Right lobe of liver (tissue), 6 donors: ENCODE results near the gene JAG1. TPM values are rescaled to one million over a fixed set of nuclear protein-coding genes. Genes with fewer than 3 reads are reported as not detected.

ENCODE experiments used
- ATAC-seq, 4 donors: fragments of 200-7000 bp; cut with Tn5 transposase; one replicate each; pipeline ENCODE4 v1.9.1; 2020; ENCODE audit warnings: mild to moderate bottlenecking in 4 of 4, moderate library complexity in 4 of 4
- DNase-seq, 3 donors: peaks; one replicate each; pipeline ENCODE4 v3.0.0-alpha.2; 2020
- H3K27ac ChIP-seq, 3 donors: fragments of 200-600 bp; one replicate each; pipeline ENCODE4 v1.8.0; 2022
- H3K27me3 ChIP-seq, 2 donors: fragments of 200-600 bp; one replicate each; pipeline ENCODE4 v1.8.0; 2022
- H3K36me3 ChIP-seq, 4 donors: fragments of 200-600 bp; sonication (generic) in 1 of 4; one replicate each; pipeline versions ENCODE4 v1.5.1 to v1.8.0; 2017 to 2022; ENCODE audit warnings: control low read depth in 1 of 4
- H3K4me1 ChIP-seq, 4 donors: fragments of 200-600 bp; sonication (generic) in 1 of 4; one replicate each; pipeline versions ENCODE4 v1.5.1 to v1.8.0; 2017 to 2022; ENCODE audit warnings: control low read depth in 1 of 4
- H3K4me3 ChIP-seq, 3 donors: fragments of 200-600 bp; one replicate each; pipeline ENCODE4 v1.8.0; 2022
- H3K9me3 ChIP-seq, 4 donors: fragments of 200-600 bp; sonication (generic) in 1 of 4; one replicate each; pipeline versions ENCODE4 v1.5.1 to v1.8.0; 2017 to 2022; ENCODE audit warnings: control low read depth in 1 of 4
- POLR2A ChIP-seq: fragments of 450-650 bp; IDR thresholded peaks from one replicate; pipeline ENCODE4 v1.6.1; 2017; ENCODE audit warnings: antibody characterized with exemption, mild to moderate bottlenecking
- WGBS: methylation state at CpG from one replicate; pipeline ENCODE4 v1.1.6; 2018; ENCODE audit warnings: low coverage, low lambda C conversion rate; ENCODE audit not compliant: insufficient coverage; ENCODE audit errors: missing lambda C conversion rate; 5-methylcytosine and 5-hydroxymethylcytosine counted together
- intact Hi-C, 2 donors: fragments of 100-400 bp; cut with DNase I; formaldehyde crosslinking; loops; one replicate each; pipeline versions ENCODE4 v1.11.2 to v1.14.1; 2022
- total RNA-seq, 6 experiments: library from RNA; depleted of rRNA in 2 of 6; stranded (reverse); fragments of >200 nt in 2 of 6; fragmentation: NEBNext Ultra II Directional in 3 of 6; extraction: Animal tissue kit (Norgen Biotek cat#: 25700) in 3 of 6; gene quantifications; one replicate each; pipeline versions ENCODE4 v1.1.0 to v1.2.4, GENCODE V29; 2016 to 2023
- TF ChIP-seq, protein P1 (sequence below), 4 donors: fragments of 200-600 bp in 3 of 4; fragments of 450-650 bp in 1 of 4; IDR thresholded peaks; one replicate each; pipeline versions ENCODE4 v1.5.1 to v1.8.0; 2016 to 2022; ENCODE audit warnings: antibody characterized with exemption in 4 of 4, mild to moderate bottlenecking in 2 of 4
- donor health status: DM: no; HTN: yes; CAD: no.
- donor health status: DM: no; HTN: no; CAD: no.
- donor health status: DM: no; HTN: no; CAD: no.
- donor health status: DM: no; HTN: yes; CAD: no.
- donor health status: DM: no; HTN: yes; CAD: no.

JAG1 gene
- total RNA-seq, 6 experiments from 2014 or later, result 3.1 to 8.5 (median 6.7) TPM

DNA sequence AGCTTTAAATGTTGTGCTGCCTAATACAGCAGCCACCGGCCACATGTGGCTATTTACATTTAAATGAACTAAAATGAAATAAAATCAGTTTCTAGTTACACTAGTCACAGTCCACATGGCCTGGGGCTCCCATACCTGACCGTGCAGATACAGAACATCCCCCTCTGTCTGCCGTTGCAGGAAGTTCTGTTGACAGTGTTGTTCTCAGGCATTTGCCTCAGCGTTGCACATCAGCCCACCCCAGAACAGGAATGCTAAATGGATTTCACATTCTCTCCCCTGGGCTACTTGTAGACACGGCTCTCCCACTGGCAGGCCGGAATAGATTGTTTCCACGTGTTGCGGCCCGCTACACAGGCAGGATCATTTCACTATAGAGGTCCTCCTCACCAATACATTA lies 26.3 kb downstream of the JAG1 start:
- intact Hi-C loops, result no loop called here
- no peak overlapping the region for H3K27ac ChIP-seq
- H3K36me3 ChIP-seq, result peaks cover 0 to 25% (median 18%) of the 10 kb centered on the region in 4 donors

DNA sequence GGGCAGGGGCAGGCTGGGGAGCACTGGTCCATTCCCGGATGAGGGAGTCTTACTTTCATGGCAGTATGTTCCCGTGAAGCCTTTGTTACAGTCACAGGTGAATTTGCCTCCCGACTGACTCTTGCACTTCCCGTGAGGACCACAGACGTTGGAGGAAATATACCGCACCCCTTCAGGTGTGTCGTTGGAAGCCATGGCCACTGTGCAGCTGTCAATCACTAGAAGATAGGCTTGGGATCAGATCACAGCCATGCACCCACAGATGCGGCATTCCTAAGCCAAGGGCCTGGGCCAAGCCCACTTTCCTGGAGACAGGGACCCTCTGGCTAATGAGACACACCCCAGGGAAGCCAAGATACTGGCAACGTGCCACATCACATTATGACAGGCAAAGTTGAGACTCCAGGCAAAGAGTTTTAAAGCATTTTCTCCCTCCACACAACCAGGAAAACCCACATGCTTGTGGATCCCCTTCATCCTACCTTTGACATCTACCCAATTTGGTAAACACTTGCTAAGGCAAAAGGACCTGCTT lies 26.8 kb downstream of the JAG1 start:
- no peak for DNase-seq
- WGBS, result 80% methylated on average over 1 of the region's 9 CpGs
- intact Hi-C loops, result no loop called here
- Histone ChIP-seq H3K4me1 (no peaks in the 10 kb centered on the region), H3K36me3 (peaks cover 0 to 27% (median 18%) of the 10 kb centered on the region in 4 donors), H3K9me3 (no peaks in the 10 kb centered on the region), H3K27me3 (no peaks in the 10 kb centered on the region), H3K4me3 (no peak overlapping the region), H3K27ac (no peak overlapping the region)
- ATAC-seq, result no peak
- TF ChIP-seq, protein P1, sequence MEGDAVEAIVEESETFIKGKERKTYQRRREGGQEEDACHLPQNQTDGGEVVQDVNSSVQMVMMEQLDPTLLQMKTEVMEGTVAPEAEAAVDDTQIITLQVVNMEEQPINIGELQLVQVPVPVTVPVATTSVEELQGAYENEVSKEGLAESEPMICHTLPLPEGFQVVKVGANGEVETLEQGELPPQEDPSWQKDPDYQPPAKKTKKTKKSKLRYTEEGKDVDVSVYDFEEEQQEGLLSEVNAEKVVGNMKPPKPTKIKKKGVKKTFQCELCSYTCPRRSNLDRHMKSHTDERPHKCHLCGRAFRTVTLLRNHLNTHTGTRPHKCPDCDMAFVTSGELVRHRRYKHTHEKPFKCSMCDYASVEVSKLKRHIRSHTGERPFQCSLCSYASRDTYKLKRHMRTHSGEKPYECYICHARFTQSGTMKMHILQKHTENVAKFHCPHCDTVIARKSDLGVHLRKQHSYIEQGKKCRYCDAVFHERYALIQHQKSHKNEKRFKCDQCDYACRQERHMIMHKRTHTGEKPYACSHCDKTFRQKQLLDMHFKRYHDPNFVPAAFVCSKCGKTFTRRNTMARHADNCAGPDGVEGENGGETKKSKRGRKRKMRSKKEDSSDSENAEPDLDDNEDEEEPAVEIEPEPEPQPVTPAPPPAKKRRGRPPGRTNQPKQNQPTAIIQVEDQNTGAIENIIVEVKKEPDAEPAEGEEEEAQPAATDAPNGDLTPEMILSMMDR (IDR thresholded peaks at IDR 0.05), result no peak
- no peak for TF ChIP-seq POLR2A

More for the DNA sequence above, 26.3 kb downstream of the JAG1 start:
- no peaks in the 10 kb centered on the region for H3K27me3 ChIP-seq
- DNase-seq (no peak), ATAC-seq (no peak)
- TF ChIP-seq, protein P1 (IDR thresholded peaks at IDR 0.05), result peak in 1 of 4 donors; percentile 8
- TF ChIP-seq POLR2A, result no peak
- 69% methylated on average over 7 of the region's 9 CpGs for WGBS
- H3K9me3 ChIP-seq, result no peaks in the 10 kb centered on the region
- no peak overlapping the region for H3K4me3 ChIP-seq
- H3K4me1 ChIP-seq, result no peaks in the 10 kb centered on the region

DNA sequence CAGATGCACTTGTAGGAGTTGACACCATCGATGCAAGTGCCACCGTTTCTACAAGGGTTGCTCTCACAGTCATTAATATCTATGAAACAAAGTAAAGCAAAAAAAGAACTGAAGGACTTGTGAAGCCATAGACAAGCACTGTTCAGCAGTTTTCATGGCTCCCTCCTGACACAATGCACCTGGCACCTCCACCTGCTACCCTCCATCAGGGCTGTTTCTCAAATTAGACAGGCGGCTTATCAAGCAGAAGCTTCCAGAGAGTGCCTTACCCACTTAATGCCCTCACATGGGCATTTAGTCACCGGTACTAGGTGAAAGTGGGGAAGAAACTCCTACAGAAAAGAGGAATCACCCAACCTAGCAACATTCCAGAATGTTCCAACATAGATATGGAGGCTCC lies 27.8 kb downstream of the JAG1 start:
- WGBS, result 100% methylated on average over 2 of the region's 4 CpGs
- intact Hi-C loops, result no loop called here
- H3K27me3 ChIP-seq, result no peaks in the 10 kb centered on the region
- H3K9me3 ChIP-seq, result no peaks in the 10 kb centered on the region
- no peak overlapping the region for H3K4me3 ChIP-seq
- H3K27ac ChIP-seq, result no peak overlapping the region
- DNase-seq (no peak), ATAC-seq (no peak)
- TF ChIP-seq, protein P1 (IDR thresholded peaks at IDR 0.05), result no peak
- TF ChIP-seq POLR2A, result no peak
- no peaks in the 10 kb centered on the region for H3K4me1 ChIP-seq
- peaks cover 0 to 27% (median 18%) of the 10 kb centered on the region in 4 donors for H3K36me3 ChIP-seq

DNA sequence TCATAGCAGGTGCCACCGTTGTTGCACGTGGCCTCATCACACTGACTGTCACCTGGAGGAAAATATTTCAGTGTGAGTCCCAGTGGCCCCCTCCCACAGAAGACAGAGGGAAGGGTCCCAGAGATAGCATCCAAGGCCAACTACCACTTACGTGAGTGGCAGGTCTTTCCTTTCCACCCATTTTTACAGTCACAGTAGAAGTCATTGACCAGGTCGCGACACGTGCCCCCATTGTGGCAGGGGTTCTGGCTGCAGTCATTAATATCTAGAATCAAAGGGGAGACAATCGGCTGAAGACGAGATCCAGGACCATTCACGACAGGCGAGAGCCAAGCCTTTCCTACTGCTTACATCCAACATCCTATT lies 28.6 kb downstream of the JAG1 start:
- Histone ChIP-seq H3K4me1 (no peaks in the 10 kb centered on the region), H3K4me3 (no peak overlapping the region), H3K27ac (no peak overlapping the region), H3K9me3 (no peaks in the 10 kb centered on the region), H3K27me3 (no peaks in the 10 kb centered on the region), H3K36me3 (peaks cover 0 to 27% (median 19%) of the 10 kb centered on the region in 4 donors)
- intact Hi-C loops, result no loop called here
- no peak for DNase-seq
- ATAC-seq, result no peak
- WGBS, result 72% methylated on average over 2 of the region's 10 CpGs
- no peak for TF ChIP-seq POLR2A
- TF ChIP-seq, protein P1 (IDR thresholded peaks at IDR 0.05), result no peak
